H1 (cell line): ENCODE measurements around the gene CADM1. TPM values are rescaled to one million over a fixed set of nuclear protein-coding genes. Genes with fewer than 3 reads are reported as not detected.

Source experiments
- CTCF ChIA-PET: fragments of 300-600 bp; sonication (Branson Sonifier 250); formaldehyde crosslinking; loops from one replicate; lab custom pipeline; 2021; ENCODE audit not compliant: partially characterized antibody; lab: Charles Lee
- POLR2A ChIA-PET: fragments of 300-600 bp; sonication (Branson Sonifier 250); formaldehyde crosslinking; loops from one replicate; lab custom pipeline; 2021; ENCODE audit warnings: inconsistent platforms; ENCODE audit not compliant: partially characterized antibody; lab: Charles Lee
- DNase-seq, 2 experiments: peaks; one replicate each; pipeline versions ENCODE4 v3.0.0 to v3.0.0-alpha.2; 2010 to 2022; ENCODE audit warnings: low spot score in 2 of 2, low read depth in 1 of 2, mixed read lengths in 1 of 2
- FAIRE-seq: peaks from 2 replicates; lab custom pipeline; 2011; peaks lifted over from hg19 to GRCh38; lab: Jason Lieb, UNC
- H2AFZ ChIP-seq: 2 replicates; pipeline ENCODE4 v1.8.1; 2012; ENCODE audit warnings: low read length, inconsistent platforms
- H2AK5ac ChIP-seq: 2 replicates; pipeline ENCODE4 v1.6.1; 2013; ENCODE audit warnings: low read depth, low read length
- H2BK120ac ChIP-seq: replicated peaks from 2 replicates; pipeline ENCODE3; 2013; ENCODE audit warnings: low read depth, low read length, inconsistent platforms
- H2BK12ac ChIP-seq: 2 replicates; pipeline ENCODE4 v1.6.1; 2013; ENCODE audit warnings: low read depth, low read length
- H2BK15ac ChIP-seq: 2 replicates; pipeline ENCODE4 v1.6.1; 2013; ENCODE audit warnings: low read length
- H2BK20ac ChIP-seq: 2 replicates; pipeline ENCODE4 v1.6.1; 2013; ENCODE audit warnings: low read length
- H2BK5ac ChIP-seq: 2 replicates; pipeline ENCODE4 v1.6.1; 2013; ENCODE audit warnings: low read depth, low read length
- H3K14ac ChIP-seq: 2 replicates; pipeline ENCODE4 v1.6.1; 2013; ENCODE audit warnings: inconsistent platforms; ENCODE audit not compliant: insufficient read length
- H3K18ac ChIP-seq: 2 replicates; pipeline ENCODE4 v1.6.1; 2013; ENCODE audit warnings: low read length; ENCODE audit errors: extremely low read depth
- H3K23ac ChIP-seq: 2 replicates; pipeline ENCODE4 v1.6.1; 2013; ENCODE audit warnings: inconsistent platforms; ENCODE audit not compliant: insufficient read length
- H3K23me2 ChIP-seq: 2 replicates; pipeline ENCODE4 v1.6.1; 2013; ENCODE audit warnings: low read depth, low read length
- H3K27ac ChIP-seq: 2 replicates; pipeline ENCODE4 v1.6.1; 2011; ENCODE audit warnings: low read depth, low read length, inconsistent platforms
- H3K27me3 ChIP-seq, 4 experiments: replicated peaks in 1 of 4; 1 replicate in 1 of 4; 2 replicates in 3 of 4; pipeline versions ENCODE4 v1.6.1 to v1.8.1; 2011 to 2013; ENCODE audit warnings: low read length in 3 of 4, mild to moderate bottlenecking in 3 of 4, inconsistent platforms in 2 of 4, mixed read lengths in 2 of 4, moderate library complexity in 1 of 4; ENCODE audit not compliant: control insufficient read depth in 3 of 4, insufficient read depth in 3 of 4; ENCODE audit errors: extremely low read depth in 1 of 4
- H3K36me3 ChIP-seq, 4 experiments: 2 replicates each; pipeline versions ENCODE4 v1.6.1 to v1.8.1; 2011 to 2013; ENCODE audit warnings: mild to moderate bottlenecking in 4 of 4, low read length in 3 of 4, moderate library complexity in 2 of 4, control low read depth in 1 of 4, inconsistent platforms in 1 of 4; ENCODE audit not compliant: insufficient read depth in 4 of 4, control insufficient read depth in 2 of 4
- H3K4ac ChIP-seq: replicated peaks from 2 replicates; pipeline ENCODE3; 2013; ENCODE audit warnings: low read length, low read depth, mixed read lengths, inconsistent platforms; ENCODE audit not compliant: insufficient read length
- H3K4me1 ChIP-seq, 4 experiments: replicated peaks in 1 of 4; 1 replicate in 1 of 4; 2 replicates in 3 of 4; pipeline versions ENCODE4 v1.6.1 to v1.8.1; 2011 to 2013; ENCODE audit warnings: low read length in 3 of 4, inconsistent platforms in 2 of 4, mixed read lengths in 1 of 4; ENCODE audit not compliant: insufficient read depth in 4 of 4, control insufficient read depth in 3 of 4
- H3K4me2 ChIP-seq, 2 experiments: 2 replicates each; pipeline versions ENCODE4 v1.6.1 to v1.8.1; 2011 to 2013; ENCODE audit warnings: low read depth in 2 of 2, low read length in 2 of 2, control low read depth in 1 of 2, inconsistent platforms in 1 of 2, mild to moderate bottlenecking in 1 of 2; ENCODE audit not compliant: insufficient read depth in 1 of 2
- H3K4me3 ChIP-seq, 4 experiments: fragments of 200-600, 300-600 bp in 1 of 4; sonication (generic), shearing (Covaris generic), sonication (Bioruptor Twin) in 1 of 4; 2 replicates each; pipeline versions ENCODE4 v1.5.1 to v1.8.1; 2011 to 2016; ENCODE audit warnings: low read length in 4 of 4, low read depth in 3 of 4, control low read depth in 2 of 4, inconsistent platforms in 2 of 4, mild to moderate bottlenecking in 2 of 4, mixed read lengths in 1 of 4, moderate library complexity in 1 of 4; ENCODE audit not compliant: insufficient read depth in 2 of 4; ENCODE audit errors: extremely low read depth in 1 of 4
- H3K56ac ChIP-seq: replicated peaks from 2 replicates; pipeline ENCODE3; 2013; ENCODE audit warnings: low read depth, mild to moderate bottlenecking, mixed read lengths, low read length, inconsistent platforms; ENCODE audit not compliant: insufficient read length
- H3K79me1 ChIP-seq: 2 replicates; pipeline ENCODE4 v1.6.1; 2013; ENCODE audit warnings: low read depth, low read length, control low read depth
- H3K79me2 ChIP-seq, 2 experiments: 2 replicates each; pipeline versions ENCODE4 v1.6.1 to v1.8.1; 2012 to 2013; ENCODE audit warnings: low read length in 2 of 2, mild to moderate bottlenecking in 2 of 2, inconsistent platforms in 1 of 2; ENCODE audit not compliant: insufficient read depth in 2 of 2, control insufficient read depth in 1 of 2
- H3K9ac ChIP-seq, 4 experiments: replicated peaks in 1 of 4; 1 replicate in 1 of 4; 2 replicates in 3 of 4; pipeline versions ENCODE4 v1.6.1 to v1.8.1; 2011 to 2013; ENCODE audit warnings: low read depth in 3 of 4, low read length in 3 of 4, control low read depth in 2 of 4, mild to moderate bottlenecking in 2 of 4, moderate library complexity in 2 of 4, inconsistent platforms in 1 of 4; ENCODE audit errors: extremely low read depth in 1 of 4
- H3K9me3 ChIP-seq, 2 experiments: 2 replicates each; pipeline versions ENCODE4 v1.6.1 to v1.8.1; 2012 to 2013; ENCODE audit warnings: mild to moderate bottlenecking in 2 of 2, moderate library complexity in 2 of 2, control low read depth in 1 of 2, inconsistent platforms in 1 of 2, low read depth in 1 of 2, low read length in 1 of 2, mixed read lengths in 1 of 2; ENCODE audit not compliant: insufficient read depth in 2 of 2
- H4K20me1 ChIP-seq, 2 experiments: replicated peaks in 1 of 2; 2 replicates each; pipeline versions ENCODE3 to v1.8.1; 2011 to 2013; ENCODE audit warnings: inconsistent platforms in 2 of 2, low read length in 2 of 2, mild to moderate bottlenecking in 1 of 2; ENCODE audit not compliant: insufficient read depth in 2 of 2, control insufficient read depth in 1 of 2
- H4K5ac ChIP-seq: 2 replicates; pipeline ENCODE4 v1.6.1; 2013; ENCODE audit warnings: low read length, low read depth, mixed read lengths, inconsistent platforms; ENCODE audit not compliant: insufficient read length
- H4K8ac ChIP-seq: 2 replicates; pipeline ENCODE4 v1.8.0; 2013; ENCODE audit warnings: mild to moderate bottlenecking, moderate library complexity, low read length, inconsistent platforms; ENCODE audit not compliant: insufficient read depth; ENCODE audit errors: extremely low read depth
- H4K91ac ChIP-seq: replicated peaks from 2 replicates; pipeline ENCODE3; 2013; ENCODE audit warnings: low read length, mixed read lengths, inconsistent platforms; ENCODE audit not compliant: insufficient read length
- CREB1 ChIP-seq: IDR thresholded peaks from 2 replicates; pipeline ENCODE4 v1.6.1; 2012; ENCODE audit warnings: inconsistent platforms
- EP300 ChIP-seq, 2 experiments: IDR thresholded peaks; 1 replicate in 1 of 2; 2 replicates in 1 of 2; pipeline ENCODE4 v1.6.1; 2011 to 2012; ENCODE audit warnings: low read depth in 2 of 2, low read length in 2 of 2, mild to moderate bottlenecking in 2 of 2, borderline replicate concordance in 1 of 2, inconsistent platforms in 1 of 2, moderate library complexity in 1 of 2
- SIN3A ChIP-seq, 2 experiments: IDR thresholded peaks in 1 of 2; conservative IDR thresholded peaks in 1 of 2; 2 replicates each; pipeline ENCODE4 v1.6.1; 2011 to 2012; ENCODE audit warnings: low read length in 2 of 2, improper control_type of control experiment in 1 of 2, low read depth in 1 of 2, mild to moderate bottlenecking in 1 of 2
- YY1 ChIP-seq: IDR thresholded peaks from 2 replicates; pipeline ENCODE4 v1.6.1; 2011; ENCODE audit warnings: low read depth, mild to moderate bottlenecking, low read length
- WGBS, 2 experiments: shearing (Covaris generic) in 1 of 2; methylation state at CpG; one replicate each; pipeline versions ENCODE4 v1.1.6 to v1.1.7; 2013 to 2015; ENCODE audit warnings: low lambda C conversion rate in 2 of 2, mixed read lengths in 2 of 2, inconsistent platforms in 1 of 2, low coverage in 1 of 2, missing lambda C conversion rate in 1 of 2; ENCODE audit not compliant: insufficient replicate concordance in 2 of 2, insufficient coverage in 1 of 2, insufficient read length in 1 of 2; ENCODE audit errors: extremely low coverage in 1 of 2, missing lambda C conversion rate in 1 of 2; 5-methylcytosine and 5-hydroxymethylcytosine counted together
- polyA plus RNA-seq, 7 experiments: library from polyadenylated mRNA; depleted of rRNA in 3 of 7; stranded (reverse) in 5 of 7; unstranded in 2 of 7; fragments of >200 nt in 5 of 7; fragments of 200-250 nt in 2 of 7; gene quantifications; 1 replicate in 5 of 7; 2 replicates in 1 of 7; 4 replicates in 1 of 7; pipeline versions ENCODE4 v1.2.1 to v1.2.3, GENCODE V29; 2011 to 2013; ENCODE audit warnings: missing spikeins in 2 of 7, mixed read lengths in 2 of 7
- total RNA-seq: library from RNA; stranded (reverse); fragmentation: NEBNext Ultra II Directional; extraction: Animal tissue kit (Norgen Biotek cat#: 25700); gene quantifications from 2 replicates; pipeline ENCODE4 v1.2.1, GENCODE V29; 2021

The CADM1 gene
- total and polyA plus RNA-seq, 2 of the 8 experiments (the other 6 are each of a cell fraction or from before 2014, with no cell fraction given): 8.3 to 25.3 TPM

- no peak overlapping the region for H4K5ac ChIP-seq
- H3K27me3 ChIP-seq: no peaks in the 10 kb centered on the region
- H4K91ac ChIP-seq: no peak overlapping the region
- H4K20me1 ChIP-seq: no peaks in the 10 kb centered on the region
- no peak for DNase-seq
- POLR2A ChIA-PET: no interaction called here
- no peak overlapping the region for H3K9ac ChIP-seq
- no peak overlapping the region for H3K18ac ChIP-seq
- H3K23ac ChIP-seq: no peak overlapping the region
- no peaks in the 10 kb centered on the region for H3K36me3 ChIP-seq
- no peak overlapping the region for H4K8ac ChIP-seq
- H3K4me2 ChIP-seq: no peak overlapping the region
- H2AFZ ChIP-seq: no peak overlapping the region
- no peak overlapping the region for H2BK5ac ChIP-seq
- H3K27ac ChIP-seq: no peak overlapping the region
- H2BK15ac ChIP-seq: no peak overlapping the region
- no peak overlapping the region for H3K14ac ChIP-seq
- no peak overlapping the region for H2BK120ac ChIP-seq
- no peak for FAIRE-seq
- H2AK5ac ChIP-seq: no peak overlapping the region
- CTCF ChIA-PET: interaction anchor here (0.6 to 1.8 kb wide), 6 partner anchors 10 to 330 kb away, joined by 3 to 6 read pairs (median 3); no protein-coding TSS in a partner anchor
- H3K4ac ChIP-seq: no peak overlapping the region
- H3K79me1 ChIP-seq: no peaks in the 10 kb centered on the region; the same call in 1 of the 2 replicates
- no peak overlapping the region for H2BK20ac ChIP-seq
- H2BK12ac ChIP-seq: no peak overlapping the region
- H3K23me2 ChIP-seq: no peaks in the 10 kb centered on the region
- H3K4me1 ChIP-seq: no peaks in the 10 kb centered on the region
- H3K79me2 ChIP-seq: no peaks in the 10 kb centered on the region
- no peak overlapping the region for H3K4me3 ChIP-seq
- no peaks in the 10 kb centered on the region for H3K9me3 ChIP-seq
- no peak for TF ChIP-seq CREB1
- TF ChIP-seq YY1: no peak
- TF ChIP-seq EP300 (IDR thresholded peaks at IDR 0.05; ENCODE audit: borderline replicate concordance in 1 of 2, low read depth in 2 of 2, low read length in 2 of 2): no peak
- TF ChIP-seq SIN3A (conservative IDR thresholded peaks at IDR 0.05 in 1 of 2, IDR thresholded peaks at IDR 0.05 in 1 of 2; ENCODE audit: low read depth in 1 of 2, low read length in 2 of 2): no peak
- TF ChIP-seq, all 59 proteins: peak for 0
- WGBS, 2 experiments: 91% methylated on average over 2 of the region's 2 CpGs; no CpG with 5 or more reads in 1 of the 2 experiments
- no peak overlapping the region for H3K56ac ChIP-seq
These were observed 200.2 kb downstream of the CADM1 start for GRCh38 chr11:115303929-115304531.
